ENCODE results near the gene CAMSAP2.
"Not testable (repeated sequence)": the region's sequence is repeated elsewhere in the genome, so short reads cannot be mapped to it uniquely, and the experiment has no call there.

Gene CAMSAP2

DNA sequence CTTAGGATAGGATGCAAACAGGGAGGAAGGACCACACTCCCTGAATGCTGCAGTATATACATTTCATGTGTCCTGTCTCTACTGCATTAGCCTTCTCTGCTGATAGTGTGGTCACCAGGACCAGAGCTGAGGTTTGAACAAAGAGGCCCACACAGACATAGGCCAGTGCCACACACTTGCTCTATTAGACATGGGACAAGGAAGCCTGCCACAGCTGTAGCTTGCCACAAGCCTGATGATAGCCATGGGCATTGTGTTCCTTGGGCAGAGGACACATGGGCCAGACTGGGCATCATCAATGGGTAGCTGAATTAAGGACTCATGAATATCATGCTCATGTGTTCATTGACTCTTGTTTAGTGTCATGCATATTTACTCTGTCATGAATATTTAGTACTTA is 10.4 kb downstream of the CAMSAP2 start:
- H3K4me3 ChIP-seq (ENCODE audit: low read length), result no peak overlapping the region
- no peak for DNase-seq (ENCODE audit: low read depth)
- TF ChIP-seq, protein P1, sequence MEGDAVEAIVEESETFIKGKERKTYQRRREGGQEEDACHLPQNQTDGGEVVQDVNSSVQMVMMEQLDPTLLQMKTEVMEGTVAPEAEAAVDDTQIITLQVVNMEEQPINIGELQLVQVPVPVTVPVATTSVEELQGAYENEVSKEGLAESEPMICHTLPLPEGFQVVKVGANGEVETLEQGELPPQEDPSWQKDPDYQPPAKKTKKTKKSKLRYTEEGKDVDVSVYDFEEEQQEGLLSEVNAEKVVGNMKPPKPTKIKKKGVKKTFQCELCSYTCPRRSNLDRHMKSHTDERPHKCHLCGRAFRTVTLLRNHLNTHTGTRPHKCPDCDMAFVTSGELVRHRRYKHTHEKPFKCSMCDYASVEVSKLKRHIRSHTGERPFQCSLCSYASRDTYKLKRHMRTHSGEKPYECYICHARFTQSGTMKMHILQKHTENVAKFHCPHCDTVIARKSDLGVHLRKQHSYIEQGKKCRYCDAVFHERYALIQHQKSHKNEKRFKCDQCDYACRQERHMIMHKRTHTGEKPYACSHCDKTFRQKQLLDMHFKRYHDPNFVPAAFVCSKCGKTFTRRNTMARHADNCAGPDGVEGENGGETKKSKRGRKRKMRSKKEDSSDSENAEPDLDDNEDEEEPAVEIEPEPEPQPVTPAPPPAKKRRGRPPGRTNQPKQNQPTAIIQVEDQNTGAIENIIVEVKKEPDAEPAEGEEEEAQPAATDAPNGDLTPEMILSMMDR (IDR thresholded peaks at IDR 0.05; ENCODE audit: insufficient read depth, low read depth, low read length, missing control alignments), result no peak

GRCh38 chr1:200750749-200751148 is 12.1 kb downstream of the CAMSAP2 start:
- peak; percentile 27 for DNase-seq (ENCODE audit: low read depth)
- H3K4me3 ChIP-seq (ENCODE audit: low read length), result not testable (repeated sequence)

DNA sequence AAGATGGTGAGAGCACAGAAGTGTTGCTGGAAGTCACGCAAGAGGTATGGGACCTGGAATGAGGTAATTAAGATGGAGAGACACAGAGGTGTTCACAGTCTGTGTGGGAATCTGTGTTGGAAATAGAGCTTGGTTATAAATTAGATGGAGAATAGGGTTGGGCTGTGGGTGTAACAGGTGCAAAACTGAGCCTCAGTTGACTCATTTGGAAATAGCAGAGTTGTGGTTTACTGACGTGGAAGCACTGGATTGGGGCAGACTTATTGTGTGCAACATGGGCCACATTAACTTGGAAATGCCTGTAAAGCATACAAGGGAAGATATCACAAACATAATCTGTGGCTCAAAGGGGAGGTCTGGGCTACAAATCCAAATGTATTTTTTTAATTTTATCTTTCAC is 13.0 kb downstream of the CAMSAP2 start:
- no peak for DNase-seq (ENCODE audit: low read depth)
- TF ChIP-seq, protein P1 (IDR thresholded peaks at IDR 0.05; ENCODE audit: insufficient read depth, low read depth, low read length, missing control alignments), result no peak
- no peak overlapping the region for H3K4me3 ChIP-seq (ENCODE audit: low read length)

- H3K4me3 ChIP-seq (ENCODE audit: low read length), result no peak overlapping the region
- DNase-seq (ENCODE audit: low read depth), result no peak
- TF ChIP-seq, protein P1 (IDR thresholded peaks at IDR 0.05; ENCODE audit: insufficient read depth, low read depth, low read length, missing control alignments), result no peak
Measured at GRCh38 chr1:200753650-200754198, 15.0 kb downstream of the CAMSAP2 start.

- TF ChIP-seq, protein P1 (IDR thresholded peaks at IDR 0.05; ENCODE audit: insufficient read depth, low read depth, low read length, missing control alignments), result no peak
- no peak for DNase-seq (ENCODE audit: low read depth)
- no peak overlapping the region for H3K4me3 ChIP-seq (ENCODE audit: low read length)
Measured at GRCh38 chr1:200755456-200755855, 16.8 kb downstream of the CAMSAP2 start.

DNA sequence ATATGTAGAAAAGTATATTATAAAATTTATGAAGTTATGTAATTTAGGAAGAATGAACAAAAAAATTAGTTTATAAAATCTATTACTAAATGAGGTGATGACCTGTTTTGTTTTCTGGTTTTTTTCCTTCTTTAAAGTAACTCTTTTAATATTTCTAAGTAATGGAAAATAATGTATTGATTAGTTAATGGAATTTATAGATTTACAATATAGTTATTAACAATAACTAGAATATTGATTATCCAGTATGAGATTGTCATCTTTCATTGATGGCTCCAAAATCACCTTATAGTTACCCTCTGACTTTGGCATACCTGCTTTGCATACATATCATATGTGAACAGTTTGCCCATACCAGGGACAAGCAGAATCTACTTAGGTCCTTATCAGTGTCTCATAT is 23.4 kb downstream of the CAMSAP2 start:
- TF ChIP-seq, protein P1 (IDR thresholded peaks at IDR 0.05; ENCODE audit: insufficient read depth, low read depth, low read length, missing control alignments), result no peak
- H3K4me3 ChIP-seq (ENCODE audit: low read length), result no peak overlapping the region
- DNase-seq (ENCODE audit: low read depth), result no peak

GRCh38 chr1:200767321-200767720 is 28.6 kb downstream of the CAMSAP2 start:
- TF ChIP-seq, protein P1 (IDR thresholded peaks at IDR 0.05; ENCODE audit: insufficient read depth, low read depth, low read length, missing control alignments), result no peak
- no peak for DNase-seq (ENCODE audit: low read depth)

More at GRCh38 chr1:200767321-200767720, 28.6 kb downstream of the CAMSAP2 start:
- H3K4me3 ChIP-seq (ENCODE audit: low read length), result no peak overlapping the region
